ENCODE measurements around the gene CAB39L.
"Not testable (repeated sequence)": the region's sequence is repeated elsewhere in the genome, so short reads cannot be mapped to it uniquely, and the experiment has no call there.

CAB39L gene

DNA sequence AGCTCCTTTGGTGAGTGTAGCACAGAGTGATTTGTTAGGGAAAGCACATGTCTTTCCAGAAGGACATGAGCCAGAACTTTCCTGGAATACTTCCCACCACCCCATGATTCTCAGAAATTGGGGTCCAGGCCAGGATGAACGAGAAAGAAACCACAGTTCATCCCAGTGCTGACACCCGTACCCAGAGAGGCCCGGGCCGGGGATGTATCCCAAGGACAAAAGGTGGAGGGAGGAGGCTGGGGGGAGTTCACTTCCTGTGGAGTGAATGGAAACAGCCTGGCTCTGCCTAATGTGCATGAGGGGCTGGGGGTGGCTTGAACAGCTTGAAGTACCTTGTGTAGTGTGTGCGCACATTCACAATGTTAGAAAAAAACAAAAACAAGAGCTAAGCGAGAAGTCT is 148.6 kb downstream of the CAB39L start:
- H3K4me1 ChIP-seq = peaks cover 4 to 10% (median 7%) of the 10 kb centered on the region in 10 experiments; a peak in 16 of 20 replicates
- TF ChIP-seq Cebpa-rat (IDR thresholded peaks at IDR 0.05) = no peak
- no peaks in the 10 kb centered on the region for H3K27me3 ChIP-seq
- no peak overlapping the region for H3K27ac ChIP-seq
- peaks cover 0 to 14% (median 0%) of the 10 kb centered on the region in 11 experiments; a peak in 3 of 22 replicates for H3K36me3 ChIP-seq
- H3K9ac ChIP-seq = no peak overlapping the region
- H3K9me3 ChIP-seq (replicated peaks in 1 of 11) = no peaks in the 10 kb centered on the region
- no peak overlapping the region for H3K4me2 ChIP-seq
- H4K20me1 ChIP-seq = no peaks in the 10 kb centered on the region; a peak in 1 of 22 replicates
- H3K4me3 ChIP-seq = no peak overlapping the region

DNA sequence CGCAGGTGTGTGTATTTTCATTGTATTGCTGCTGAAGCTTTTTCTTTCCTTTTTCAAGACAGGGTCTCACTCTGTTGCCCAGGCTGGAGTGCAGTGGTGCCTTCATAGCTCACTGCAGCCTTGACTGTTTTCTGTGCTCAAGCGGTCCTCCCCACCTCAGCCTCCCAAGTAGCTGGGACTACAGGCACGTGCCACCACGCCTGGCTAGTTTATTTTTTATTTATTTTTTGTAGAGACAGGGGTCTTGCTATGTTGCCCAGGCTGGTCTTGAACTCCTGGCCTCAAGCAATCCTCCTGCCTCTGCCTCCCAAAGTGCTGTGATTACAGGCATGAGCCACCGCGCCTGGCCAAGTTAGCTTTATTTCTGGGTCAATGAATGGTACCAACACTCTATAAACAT is 149.1 kb downstream of the CAB39L start:
- H3K36me3 ChIP-seq = peaks cover 0 to 14% (median 0%) of the 10 kb centered on the region in 11 experiments; a peak in 3 of 22 replicates
- not testable (repeated sequence) for H3K27me3 ChIP-seq; H3K27ac ChIP-seq; H3K9ac ChIP-seq; H3K4me1 ChIP-seq; H4K20me1 ChIP-seq; H3K4me3 ChIP-seq; H3K4me2 ChIP-seq; H3K9me3 ChIP-seq (replicated peaks in 1 of 11)

DNA sequence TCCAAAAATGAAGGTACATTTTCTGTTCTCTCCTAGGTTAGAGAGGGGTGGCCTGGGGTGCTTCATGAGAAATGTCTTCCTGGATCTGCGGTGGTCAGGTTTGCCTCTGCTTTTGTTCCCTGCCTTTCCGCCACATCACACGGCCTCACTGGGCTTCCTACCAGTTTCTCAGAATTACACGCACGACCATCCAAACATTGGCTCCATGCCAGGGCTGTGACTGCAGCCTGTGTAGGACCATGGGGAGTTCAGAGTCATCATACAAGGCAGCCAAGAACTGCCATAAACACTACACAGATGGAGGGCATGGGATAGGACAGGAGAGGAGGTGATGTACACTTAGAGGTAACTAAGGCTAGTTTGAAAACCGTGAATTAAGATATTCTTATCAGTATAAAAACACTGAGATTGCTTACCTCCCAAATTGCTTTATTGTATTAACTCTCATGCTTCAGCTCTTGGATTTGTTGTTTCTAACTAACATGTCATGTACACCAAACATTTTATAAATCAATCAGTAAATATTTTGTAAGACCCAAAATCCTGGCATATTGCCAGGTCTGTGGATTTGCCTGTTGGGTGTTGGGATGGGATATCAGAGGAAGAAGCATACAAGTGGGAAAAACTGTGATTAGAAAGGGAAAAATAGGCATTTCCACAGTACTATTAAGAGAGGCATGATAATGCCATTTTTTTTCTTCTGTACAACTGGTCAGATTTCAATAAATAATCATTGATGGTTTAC is 150.9 kb downstream of the CAB39L start:
- H3K27me3 ChIP-seq = no peaks in the 10 kb centered on the region

DNA sequence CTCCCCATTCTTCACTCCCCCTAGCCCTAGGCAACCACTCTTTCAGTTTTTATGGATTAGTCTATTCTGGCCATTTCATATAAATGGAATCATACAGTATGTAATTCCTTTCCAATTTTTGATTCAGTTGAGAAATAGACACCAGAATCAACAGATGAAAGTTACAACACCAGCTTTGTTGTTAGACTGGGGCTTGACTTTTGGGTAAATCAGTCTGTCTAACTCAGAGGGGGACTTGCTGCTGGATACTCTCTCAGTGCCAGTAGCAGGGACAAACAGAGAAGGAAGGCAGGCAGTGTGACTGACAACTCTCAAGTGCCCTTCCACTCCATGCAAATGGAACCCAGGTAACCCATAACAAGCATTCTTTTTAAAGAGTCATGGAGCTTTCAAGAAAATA is 155.4 kb downstream of the CAB39L start:
- Histone ChIP-seq H3K4me1 (peaks cover 4 to 9% (median 7%) of the 10 kb centered on the region in 10 experiments; a peak in 15 of 20 replicates), H3K27ac (no peak overlapping the region), H3K4me3 (no peak overlapping the region), H3K9ac (no peak overlapping the region), H3K9me3 (replicated peaks in 1 of 11) (no peaks in the 10 kb centered on the region), H3K27me3 (no peaks in the 10 kb centered on the region), H3K4me2 (no peak overlapping the region), H4K20me1 (no peaks in the 10 kb centered on the region), H3K36me3 (peaks cover 0 to 26% (median 10%) of the 10 kb centered on the region in 11 experiments; a peak in 13 of 22 replicates)
- no peak for TF ChIP-seq Cebpa-rat (IDR thresholded peaks at IDR 0.05)

More for the DNA sequence above, 150.9 kb downstream of the CAB39L start:
- Histone ChIP-seq H3K4me2 (peak overlapping the region; percentile 10 to 40 (median 26); a peak in 13 of 22 replicates), H4K20me1 (no peaks in the 10 kb centered on the region; a peak in 1 of 22 replicates), H3K9ac (no peak overlapping the region), H3K4me1 (peaks cover 4 to 9% (median 7%) of the 10 kb centered on the region in 10 experiments; a peak in 15 of 20 replicates), H3K4me3 (no peak overlapping the region), H3K36me3 (peaks cover 0 to 14% (median 4%) of the 10 kb centered on the region in 11 experiments; a peak in 5 of 22 replicates), H3K9me3 (replicated peaks in 1 of 11) (no peaks in the 10 kb centered on the region), H3K27ac (no peak overlapping the region)
- TF ChIP-seq Cebpa-rat (IDR thresholded peaks at IDR 0.05) = no peak

DNA sequence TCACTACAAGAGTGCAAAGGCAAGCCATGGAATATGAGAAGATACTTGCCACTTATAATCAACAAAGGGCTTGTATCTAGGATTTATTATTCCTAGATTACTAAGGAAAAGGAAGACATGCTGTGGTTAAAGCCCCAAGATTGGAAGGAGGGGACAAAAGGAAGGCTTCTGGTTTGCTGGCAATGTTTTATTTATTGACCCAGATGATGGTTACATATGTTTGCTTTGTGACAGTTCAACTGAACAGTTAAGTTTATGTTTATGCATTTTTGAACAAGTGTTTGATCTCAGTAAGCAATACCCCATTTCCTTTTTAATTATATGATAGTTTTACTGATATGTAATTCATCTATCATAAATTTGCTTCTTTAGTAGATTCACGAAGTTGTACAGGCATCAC is 155.9 kb downstream of the CAB39L start:
- Histone ChIP-seq H3K27ac (no peak overlapping the region), H4K20me1 (no peaks in the 10 kb centered on the region), H3K27me3 (no peaks in the 10 kb centered on the region), H3K9me3 (replicated peaks in 1 of 11) (no peaks in the 10 kb centered on the region), H3K4me1 (peaks cover 4 to 8% (median 6%) of the 10 kb centered on the region in 10 experiments; a peak in 15 of 20 replicates), H3K4me2 (no peak overlapping the region), H3K36me3 (peaks cover 0 to 29% (median 10%) of the 10 kb centered on the region in 11 experiments; a peak in 13 of 22 replicates), H3K4me3 (no peak overlapping the region), H3K9ac (no peak overlapping the region)
- TF ChIP-seq Cebpa-rat (IDR thresholded peaks at IDR 0.05) = no peak

DNA sequence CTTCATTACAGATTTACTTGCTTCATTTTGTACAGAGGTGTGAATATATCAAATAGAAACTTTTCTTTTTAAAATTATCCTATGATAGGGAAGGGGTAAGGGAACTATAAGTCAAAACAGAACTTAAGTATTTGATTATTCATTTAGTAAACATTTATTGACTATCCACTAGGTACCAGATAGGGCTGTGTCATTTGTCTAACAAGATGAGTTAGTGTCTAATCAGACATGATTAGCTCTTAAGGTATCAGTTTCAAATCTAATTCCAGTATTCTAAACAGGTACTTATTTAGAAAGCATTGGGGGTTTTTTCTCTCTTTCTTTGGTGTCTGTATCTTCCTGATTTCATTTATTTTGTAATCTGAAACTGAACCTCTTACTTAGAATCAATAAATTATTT is 164.0 kb downstream of the CAB39L start:
- H3K9me3 ChIP-seq (replicated peaks in 1 of 11) = no peaks in the 10 kb centered on the region
- H4K20me1 ChIP-seq = no peaks in the 10 kb centered on the region
- peaks cover 0 to 31% (median 12%) of the 10 kb centered on the region in 11 experiments; a peak in 12 of 22 replicates for H3K36me3 ChIP-seq
- no peak overlapping the region for H3K4me3 ChIP-seq
- TF ChIP-seq Cebpa-rat (IDR thresholded peaks at IDR 0.05) = no peak
- no peak overlapping the region for H3K27ac ChIP-seq
- H3K4me2 ChIP-seq = no peak overlapping the region
- no peaks in the 10 kb centered on the region for H3K27me3 ChIP-seq
- H3K9ac ChIP-seq = no peak overlapping the region
- 0 out of 20 replicates have a peak, but pooled peaks cover 0 to 3% (median 0%) of the 10 kb centered on the region in 10 experiments for H3K4me1 ChIP-seq

DNA sequence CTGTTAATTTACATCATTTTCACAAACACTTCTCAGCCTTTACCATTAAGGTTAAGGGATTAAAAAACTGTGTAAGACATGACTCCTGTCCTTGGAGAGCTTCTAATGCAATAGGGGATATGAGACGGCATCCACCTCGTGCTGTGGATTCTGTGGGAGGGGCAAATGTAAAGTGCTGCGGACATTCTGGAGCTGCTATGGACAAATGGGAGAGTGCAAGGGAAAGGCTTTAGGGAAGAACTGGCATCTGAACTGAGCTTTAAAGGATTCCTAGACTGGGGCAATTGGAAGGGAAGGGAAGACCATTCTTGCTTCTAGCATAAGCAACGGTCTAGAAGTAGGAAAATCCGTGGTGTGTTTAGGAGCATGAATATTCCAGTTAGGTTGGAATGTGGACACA is 164.8 kb downstream of the CAB39L start:
- H3K4me2 ChIP-seq = no peak overlapping the region
- H3K36me3 ChIP-seq = peaks cover 0 to 31% (median 12%) of the 10 kb centered on the region in 11 experiments; a peak in 12 of 22 replicates
- no peaks in the 10 kb centered on the region for H4K20me1 ChIP-seq
- TF ChIP-seq Cebpa-rat (IDR thresholded peaks at IDR 0.05) = no peak
- H3K4me1 ChIP-seq = 0 out of 20 replicates have a peak, but pooled peaks cover 0 to 3% (median 0%) of the 10 kb centered on the region in 10 experiments
- H3K27ac ChIP-seq = no peak overlapping the region
- H3K9me3 ChIP-seq (replicated peaks in 1 of 11) = no peaks in the 10 kb centered on the region
- H3K9ac ChIP-seq = no peak overlapping the region
- H3K4me3 ChIP-seq = no peak overlapping the region
- H3K27me3 ChIP-seq = no peaks in the 10 kb centered on the region

DNA sequence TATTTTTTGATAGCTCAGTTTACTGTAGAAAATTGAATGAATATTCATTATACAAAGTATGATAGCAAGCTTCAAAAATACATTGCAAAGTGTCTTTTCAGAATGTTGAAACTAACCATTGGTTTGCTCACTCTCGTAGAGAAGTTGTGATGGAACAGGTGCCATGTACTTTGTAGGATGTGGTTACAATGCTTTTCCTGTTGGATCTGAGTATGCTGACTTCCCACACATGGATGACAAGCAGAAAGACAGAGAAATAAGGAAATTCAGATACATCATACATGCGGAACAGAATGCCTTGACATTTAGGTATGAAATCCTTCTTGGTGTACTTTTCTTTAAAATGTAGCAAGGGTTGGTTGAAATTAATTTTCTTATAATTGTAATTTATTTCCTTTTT is 165.7 kb downstream of the CAB39L start:
- H4K20me1 ChIP-seq = no peaks in the 10 kb centered on the region
- H3K36me3 ChIP-seq = peaks cover 0 to 30% (median 12%) of the 10 kb centered on the region in 11 experiments; a peak in 12 of 22 replicates
- H3K4me2 ChIP-seq = no peak overlapping the region
- no peak overlapping the region for H3K9ac ChIP-seq
- no peak overlapping the region for H3K4me3 ChIP-seq
- H3K4me1 ChIP-seq = 0 out of 20 replicates have a peak, but pooled peaks cover 0 to 3% (median 0%) of the 10 kb centered on the region in 10 experiments
- H3K9me3 ChIP-seq (replicated peaks in 1 of 11) = no peaks in the 10 kb centered on the region
- no peak overlapping the region for H3K27ac ChIP-seq
- H3K27me3 ChIP-seq = no peaks in the 10 kb centered on the region
- TF ChIP-seq Cebpa-rat (IDR thresholded peaks at IDR 0.05) = no peak

DNA sequence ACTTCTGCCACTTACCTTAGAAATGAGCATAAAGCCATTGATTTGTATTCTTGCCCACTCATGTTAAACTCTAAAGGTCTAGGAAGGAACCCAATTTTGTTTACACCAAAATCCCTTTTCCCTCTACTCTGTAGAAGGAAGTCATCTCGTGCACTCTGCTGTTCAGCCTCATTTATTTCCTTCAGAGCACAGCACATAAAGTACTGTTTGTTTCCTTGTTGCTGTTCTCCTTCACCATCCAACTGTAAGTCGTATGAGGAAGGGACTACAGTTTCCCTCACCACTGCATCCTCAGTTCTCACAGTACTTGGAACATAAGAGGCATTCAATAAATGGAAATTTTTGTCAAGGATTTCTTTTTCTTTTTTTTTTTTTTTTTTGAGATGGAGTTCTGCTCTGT is 171.6 kb downstream of the CAB39L start:
- Histone ChIP-seq H3K27me3 (no peaks in the 10 kb centered on the region), H3K9ac (no peak overlapping the region), H3K4me2 (no peak overlapping the region), H3K4me1 (no peaks in the 10 kb centered on the region), H3K4me3 (no peak overlapping the region), H3K27ac (no peak overlapping the region), H3K9me3 (replicated peaks in 1 of 11) (no peaks in the 10 kb centered on the region), H3K36me3 (peaks cover 8 to 19% (median 12%) of the 10 kb centered on the region in 11 experiments; a peak in 18 of 22 replicates), H4K20me1 (no peaks in the 10 kb centered on the region)
- no peak for TF ChIP-seq Cebpa-rat (IDR thresholded peaks at IDR 0.05)

Data from BLaER1 treated with 17β-estradiol and CSF1 and Interleukin-3, amounts not matched to agents 10 nM and 100 nM (cell line).